HG03439 (cell line): ENCODE results near the gene TELO2.
"Not testable (repeated sequence)": the region's sequence is repeated elsewhere in the genome, so short reads cannot be mapped to it uniquely, and the experiment has no call there.

Experiments used
- ATAC-seq: cut with Tn5 transposase; IDR thresholded peaks from one replicate; pipeline ENCODE4 v1.9.1; 2021; ENCODE audit warnings: mild to moderate bottlenecking, moderate library complexity; ENCODE audit not compliant: unreplicated experiment

TELO2 gene

GRCh38 chr16:1457489-1458245, 35.5 kb upstream of the TELO2 start:
- no peak for ATAC-seq

GRCh38 chr16:1458336-1458976, 34.7 kb upstream of the TELO2 start:
- ATAC-seq: no peak

- ATAC-seq: no peak
These were observed 34.2 kb upstream of the TELO2 start for GRCh38 chr16:1458977-1459341.

- no peak for ATAC-seq
These were observed 33.2 kb upstream of the TELO2 start for GRCh38 chr16:1459967-1460366.

- no peak for ATAC-seq
These were observed 32.5 kb upstream of the TELO2 start for GRCh38 chr16:1460602-1461138.

GRCh38 chr16:1461146-1461545, 32.0 kb upstream of the TELO2 start:
- no peak for ATAC-seq

GRCh38 chr16:1464196-1464893, 28.8 kb upstream of the TELO2 start:
- ATAC-seq: no peak

- ATAC-seq: no peak
These were observed 28.1 kb upstream of the TELO2 start for GRCh38 chr16:1464894-1465566.

GRCh38 chr16:1465567-1465915, 27.6 kb upstream of the TELO2 start:
- ATAC-seq: no peak

- ATAC-seq: no peak
These were observed 27.1 kb upstream of the TELO2 start for GRCh38 chr16:1466054-1466453.

- no peak for ATAC-seq
These were observed 26.1 kb upstream of the TELO2 start for GRCh38 chr16:1466968-1467521.

- no peak for ATAC-seq
These were observed 24.7 kb upstream of the TELO2 start for GRCh38 chr16:1468426-1468810.

- not testable (repeated sequence) for ATAC-seq
These were observed 24.0 kb upstream of the TELO2 start for GRCh38 chr16:1469141-1469540.

GRCh38 chr16:1469693-1470201, 23.4 kb upstream of the TELO2 start:
- no peak for ATAC-seq

- ATAC-seq: no peak
These were observed 22.5 kb upstream of the TELO2 start for GRCh38 chr16:1470481-1471251.

GRCh38 chr16:1471569-1472194, 21.5 kb upstream of the TELO2 start:
- no peak for ATAC-seq

- ATAC-seq: no peak
These were observed 20.2 kb upstream of the TELO2 start for GRCh38 chr16:1472974-1473373.

- peak; percentile 20 for ATAC-seq
These were observed 18.9 kb upstream of the TELO2 start for GRCh38 chr16:1474082-1474795.
